GM23338 (cell line): ENCODE results near the gene COL15A1. TPM values are rescaled to one million over a fixed set of nuclear protein-coding genes. Genes with fewer than 3 reads are reported as not detected.
A peak's percentile ranks its signal among the peaks of the same experiment; 100 is the strongest.

Experiments
- ATAC-seq: fragments of 200-7000 bp; cut with Tn5 transposase; 3 replicates; pipeline ENCODE4 v1.9.1; 2020
- DNase-seq: peaks from one replicate; pipeline ENCODE4 v3.0.0-alpha.2; 2015; ENCODE audit warnings: low spot score
- H2AFZ ChIP-seq: fragments of 200-600 bp; sonication (generic); 2 replicates; pipeline ENCODE4 v1.8.0; 2016; ENCODE audit warnings: antibody characterized with exemption, mild to moderate bottlenecking, moderate library complexity
- H3F3A ChIP-seq: fragments of 200-600 bp; sonication (generic); replicated peaks from 2 replicates; pipeline ENCODE4 v1.8.0; 2017; ENCODE audit warnings: antibody characterized with exemption, mixed run types, low read depth
- H3K27ac ChIP-seq: fragments of 200-600 bp; sonication (generic); 2 replicates; pipeline ENCODE4 v1.6.1; 2016; ENCODE audit warnings: low read depth
- H3K27me3 ChIP-seq: fragments of 200-600 bp; sonication (generic); 2 replicates; pipeline ENCODE4 v1.8.0; 2016; ENCODE audit warnings: mild to moderate bottlenecking, mixed run types, moderate library complexity; ENCODE audit not compliant: insufficient read depth
- H3K36me3 ChIP-seq: fragments of 200-600 bp; sonication (generic); 2 replicates; pipeline ENCODE4 v1.8.0; 2016; ENCODE audit warnings: mild to moderate bottlenecking; ENCODE audit not compliant: insufficient read depth
- H3K4me1 ChIP-seq: fragments of 200-600 bp; sonication (generic); 2 replicates; pipeline ENCODE4 v1.8.0; 2016; ENCODE audit warnings: mild to moderate bottlenecking, moderate library complexity; ENCODE audit not compliant: insufficient read depth
- H3K4me2 ChIP-seq: fragments of 200-600 bp; sonication (generic); 2 replicates; pipeline ENCODE4 v1.7.1; 2017; ENCODE audit warnings: mixed run types
- H3K4me3 ChIP-seq: fragments of 200-600 bp; sonication (generic); 2 replicates; pipeline ENCODE4 v1.6.1; 2016; ENCODE audit warnings: mixed run types
- H3K79me2 ChIP-seq: fragments of 200-600 bp; sonication (generic); replicated peaks from 2 replicates; pipeline ENCODE4 v1.8.0; 2017; ENCODE audit warnings: mild to moderate bottlenecking; ENCODE audit not compliant: insufficient read depth
- H3K9me2 ChIP-seq: fragments of 200-600 bp; sonication (generic); 2 replicates; pipeline ENCODE4 v1.8.0; 2017; ENCODE audit not compliant: insufficient read depth
- H4K20me1 ChIP-seq: fragments of 200-600 bp; sonication (generic); replicated peaks from 2 replicates; pipeline ENCODE4 v1.8.0; 2017; ENCODE audit warnings: mild to moderate bottlenecking; ENCODE audit not compliant: insufficient read depth
- H3K27ac Mint-ChIP-seq: 2 replicates; pipeline ENCODE4 v1.8.0; 2020; ENCODE audit warnings: inconsistent platforms, mild to moderate bottlenecking, moderate library complexity, mixed read lengths
- H3K27me3 Mint-ChIP-seq: 3 replicates; pipeline ENCODE4 v1.8.0; 2022; ENCODE audit warnings: low read depth, mild to moderate bottlenecking, moderate library complexity, mixed read lengths, inconsistent platforms; ENCODE audit not compliant: insufficient read depth, poor library complexity
- H3K36me3 Mint-ChIP-seq: 3 replicates; pipeline ENCODE4 v1.8.0; 2021; ENCODE audit warnings: low read depth, mild to moderate bottlenecking, inconsistent platforms, moderate library complexity, mixed read lengths
- H3K4me1 Mint-ChIP-seq: 3 replicates; pipeline ENCODE4 v1.8.0; 2020; ENCODE audit warnings: mild to moderate bottlenecking, inconsistent platforms, mixed read lengths
- H3K4me3 Mint-ChIP-seq: 3 replicates; pipeline ENCODE4 v1.8.0; 2021; ENCODE audit warnings: moderate library complexity, mild to moderate bottlenecking, inconsistent platforms, mixed read lengths
- H3K9me3 Mint-ChIP-seq: 3 replicates; pipeline ENCODE4 v1.8.0; 2020; ENCODE audit warnings: moderate library complexity, mild to moderate bottlenecking, inconsistent platforms, mixed read lengths
- CREB1 ChIP-seq: fragments of 250-450 bp; sonication (Bioruptor Pico); IDR thresholded peaks from 2 replicates; pipeline ENCODE4 v1.5.0; 2020; ENCODE audit warnings: low read depth, mild to moderate bottlenecking, moderate library complexity
- EZH2 ChIP-seq: fragments of 200-600 bp; sonication (generic); IDR thresholded peaks from one replicate; pipeline ENCODE4 v1.8.0; 2017; ENCODE audit warnings: antibody characterized with exemption, mild to moderate bottlenecking, low read depth; ENCODE audit not compliant: unreplicated experiment
- EZH2phosphoT487 ChIP-seq: fragments of 200-600 bp; sonication (generic); IDR thresholded peaks from one replicate; pipeline ENCODE4 v1.8.1; 2018; ENCODE audit warnings: antibody characterized with exemption; ENCODE audit not compliant: unreplicated experiment
- JUNB ChIP-seq: IDR thresholded peaks from one replicate; pipeline ENCODE4 v1.6.1; 2016; ENCODE audit warnings: antibody characterized with exemption; ENCODE audit not compliant: unreplicated experiment
- NANOG ChIP-seq: IDR thresholded peaks from 2 replicates; pipeline ENCODE4 v1.6.1; 2016; ENCODE audit warnings: antibody characterized with exemption, borderline replicate concordance
- POLR2AphosphoS5 ChIP-seq: IDR thresholded peaks from 2 replicates; pipeline ENCODE4 v1.6.1; 2016; ENCODE audit warnings: antibody characterized with exemption, low read depth
- REST ChIP-seq: IDR thresholded peaks from one replicate; pipeline ENCODE4 v1.6.1; 2018; ENCODE audit warnings: antibody characterized with exemption; ENCODE audit not compliant: unreplicated experiment
- ZNF331 ChIP-seq: fragments of 250-450 bp; sonication (Bioruptor Pico); IDR thresholded peaks from 2 replicates; pipeline ENCODE4 v1.5.0; 2020; ENCODE audit warnings: low read depth, mild to moderate bottlenecking, moderate library complexity
- polyA plus RNA-seq: library from polyadenylated mRNA; unstranded; fragments of >200 nt; fragmentation: Nextera tagmentation; extraction: Ambion mirVana; gene quantifications from 2 replicates; pipeline ENCODE4 v1.2.1, GENCODE V29; 2016
- total RNA-seq: library from RNA; depleted of rRNA; stranded (reverse); fragments of >200 nt; shearing (Covaris generic); gene quantifications from 2 replicates; pipeline ENCODE4 v1.2.3, GENCODE V29; 2014
- TF ChIP-seq, protein P1 (sequence below): fragments of 250-450 bp; sonication (Bioruptor Pico); IDR thresholded peaks from 2 replicates; pipeline ENCODE4 v1.5.0; 2020; ENCODE audit warnings: mild to moderate bottlenecking, moderate library complexity
- TF ChIP-seq, protein P2 (sequence below): IDR thresholded peaks from 2 replicates; pipeline ENCODE4 v1.6.1; 2016; ENCODE audit warnings: antibody characterized with exemption

The COL15A1 gene
- total and polyA plus RNA-seq, 2 experiments from 2014 or later, result 0.17 to 0.18 TPM

- TF ChIP-seq, protein P1, sequence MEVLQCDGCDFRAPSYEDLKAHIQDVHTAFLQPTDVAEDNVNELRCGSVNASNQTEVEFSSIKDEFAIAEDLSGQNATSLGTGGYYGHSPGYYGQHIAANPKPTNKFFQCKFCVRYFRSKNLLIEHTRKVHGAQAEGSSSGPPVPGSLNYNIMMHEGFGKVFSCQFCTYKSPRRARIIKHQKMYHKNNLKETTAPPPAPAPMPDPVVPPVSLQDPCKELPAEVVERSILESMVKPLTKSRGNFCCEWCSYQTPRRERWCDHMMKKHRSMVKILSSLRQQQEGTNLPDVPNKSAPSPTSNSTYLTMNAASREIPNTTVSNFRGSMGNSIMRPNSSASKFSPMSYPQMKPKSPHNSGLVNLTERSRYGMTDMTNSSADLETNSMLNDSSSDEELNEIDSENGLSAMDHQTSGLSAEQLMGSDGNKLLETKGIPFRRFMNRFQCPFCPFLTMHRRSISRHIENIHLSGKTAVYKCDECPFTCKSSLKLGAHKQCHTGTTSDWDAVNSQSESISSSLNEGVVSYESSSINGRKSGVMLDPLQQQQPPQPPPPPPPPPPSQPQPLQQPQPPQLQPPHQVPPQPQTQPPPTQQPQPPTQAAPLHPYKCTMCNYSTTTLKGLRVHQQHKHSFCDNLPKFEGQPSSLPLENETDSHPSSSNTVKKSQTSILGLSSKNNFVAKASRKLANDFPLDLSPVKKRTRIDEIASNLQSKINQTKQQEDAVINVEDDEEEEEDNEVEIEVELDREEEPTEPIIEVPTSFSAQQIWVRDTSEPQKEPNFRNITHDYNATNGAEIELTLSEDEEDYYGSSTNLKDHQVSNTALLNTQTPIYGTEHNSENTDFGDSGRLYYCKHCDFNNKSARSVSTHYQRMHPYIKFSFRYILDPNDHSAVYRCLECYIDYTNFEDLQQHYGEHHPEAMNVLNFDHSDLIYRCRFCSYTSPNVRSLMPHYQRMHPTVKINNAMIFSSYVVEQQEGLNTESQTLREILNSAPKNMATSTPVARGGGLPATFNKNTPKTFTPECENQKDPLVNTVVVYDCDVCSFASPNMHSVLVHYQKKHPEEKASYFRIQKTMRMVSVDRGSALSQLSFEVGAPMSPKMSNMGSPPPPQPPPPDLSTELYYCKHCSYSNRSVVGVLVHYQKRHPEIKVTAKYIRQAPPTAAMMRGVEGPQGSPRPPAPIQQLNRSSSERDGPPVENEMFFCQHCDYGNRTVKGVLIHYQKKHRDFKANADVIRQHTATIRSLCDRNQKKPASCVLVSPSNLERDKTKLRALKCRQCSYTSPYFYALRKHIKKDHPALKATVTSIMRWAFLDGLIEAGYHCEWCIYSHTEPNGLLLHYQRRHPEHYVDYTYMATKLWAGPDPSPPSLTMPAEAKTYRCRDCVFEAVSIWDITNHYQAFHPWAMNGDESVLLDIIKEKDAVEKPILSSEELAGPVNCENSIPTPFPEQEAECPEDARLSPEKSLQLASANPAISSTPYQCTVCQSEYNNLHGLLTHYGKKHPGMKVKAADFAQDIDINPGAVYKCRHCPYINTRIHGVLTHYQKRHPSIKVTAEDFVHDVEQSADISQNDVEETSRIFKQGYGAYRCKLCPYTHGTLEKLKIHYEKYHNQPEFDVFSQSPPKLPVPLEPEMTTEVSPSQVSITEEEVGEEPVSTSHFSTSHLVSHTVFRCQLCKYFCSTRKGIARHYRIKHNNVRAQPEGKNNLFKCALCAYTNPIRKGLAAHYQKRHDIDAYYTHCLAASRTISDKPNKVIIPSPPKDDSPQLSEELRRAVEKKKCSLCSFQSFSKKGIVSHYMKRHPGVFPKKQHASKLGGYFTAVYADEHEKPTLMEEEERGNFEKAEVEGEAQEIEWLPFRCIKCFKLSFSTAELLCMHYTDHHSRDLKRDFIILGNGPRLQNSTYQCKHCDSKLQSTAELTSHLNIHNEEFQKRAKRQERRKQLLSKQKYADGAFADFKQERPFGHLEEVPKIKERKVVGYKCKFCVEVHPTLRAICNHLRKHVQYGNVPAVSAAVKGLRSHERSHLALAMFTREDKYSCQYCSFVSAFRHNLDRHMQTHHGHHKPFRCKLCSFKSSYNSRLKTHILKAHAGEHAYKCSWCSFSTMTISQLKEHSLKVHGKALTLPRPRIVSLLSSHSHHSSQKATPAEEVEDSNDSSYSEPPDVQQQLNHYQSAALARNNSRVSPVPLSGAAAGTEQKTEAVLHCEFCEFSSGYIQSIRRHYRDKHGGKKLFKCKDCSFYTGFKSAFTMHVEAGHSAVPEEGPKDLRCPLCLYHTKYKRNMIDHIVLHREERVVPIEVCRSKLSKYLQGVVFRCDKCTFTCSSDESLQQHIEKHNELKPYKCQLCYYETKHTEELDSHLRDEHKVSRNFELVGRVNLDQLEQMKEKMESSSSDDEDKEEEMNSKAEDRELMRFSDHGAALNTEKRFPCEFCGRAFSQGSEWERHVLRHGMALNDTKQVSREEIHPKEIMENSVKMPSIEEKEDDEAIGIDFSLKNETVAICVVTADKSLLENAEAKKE (CRISPR knock-in tag), result no peak
- TF ChIP-seq, protein P2, sequence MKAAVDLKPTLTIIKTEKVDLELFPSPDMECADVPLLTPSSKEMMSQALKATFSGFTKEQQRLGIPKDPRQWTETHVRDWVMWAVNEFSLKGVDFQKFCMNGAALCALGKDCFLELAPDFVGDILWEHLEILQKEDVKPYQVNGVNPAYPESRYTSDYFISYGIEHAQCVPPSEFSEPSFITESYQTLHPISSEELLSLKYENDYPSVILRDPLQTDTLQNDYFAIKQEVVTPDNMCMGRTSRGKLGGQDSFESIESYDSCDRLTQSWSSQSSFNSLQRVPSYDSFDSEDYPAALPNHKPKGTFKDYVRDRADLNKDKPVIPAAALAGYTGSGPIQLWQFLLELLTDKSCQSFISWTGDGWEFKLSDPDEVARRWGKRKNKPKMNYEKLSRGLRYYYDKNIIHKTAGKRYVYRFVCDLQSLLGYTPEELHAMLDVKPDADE, result no peak
- TF ChIP-seq CREB1 (no peak), EZH2 (no peak), ZNF331 (CRISPR knock-in tag) (no peak)
These were observed 16.7 kb downstream of the COL15A1 start (continued) for GRCh38 chr9:98960409-98960808.

- Mint-ChIP-seq H3K4me3 (no peak overlapping the region), H3K27ac (no peak overlapping the region), H3K36me3 (no peaks in the 10 kb centered on the region), H3K4me1 (peaks cover 21% of the 10 kb centered on the region), H3K9me3 (peaks cover 11% of the 10 kb centered on the region), H3K27me3 (peaks cover 8% of the 10 kb centered on the region)
- Histone ChIP-seq H3K79me2 (no peaks in the 10 kb centered on the region), H3K9me2 (peaks cover 12% of the 10 kb centered on the region), H3K27ac (no peak overlapping the region), H4K20me1 (no peaks in the 10 kb centered on the region), H3K4me2 (no peak overlapping the region), H3K27me3 (no peaks in the 10 kb centered on the region), H2AFZ (peak overlapping the region; percentile 63; the same call in 1 of the 2 replicates), H3F3A (no peaks in the 10 kb centered on the region), H3K4me1 (peaks cover 10% of the 10 kb centered on the region), H3K4me3 (no peak overlapping the region), H3K36me3 (no peaks in the 10 kb centered on the region)
- DNase-seq (no peak), ATAC-seq (peak; percentile 65)
- TF ChIP-seq REST (no peak), EZH2phosphoT487 (no peak), NANOG (no peak), CREB1 (no peak), JUNB (no peak), EZH2 (no peak), POLR2AphosphoS5 (no peak), ZNF331 (CRISPR knock-in tag) (no peak)
- TF ChIP-seq, protein P2, result no peak
These were observed 17.9 kb downstream of the COL15A1 start for GRCh38 chr9:98961513-98962180.
